Measurements from ENCODE around the gene MYT1. TPM values are rescaled to one million over a fixed set of nuclear protein-coding genes. Genes with fewer than 3 reads are reported as not detected.
"Not testable (repeated sequence)": the region's sequence is repeated elsewhere in the genome, so short reads cannot be mapped to it uniquely, and the experiment has no call there.

MYT1 gene
- total RNA-seq, 4 donors from 2014 or later, result 0.21 TPM; not detected in 3

GRCh38 chr20:64231621-64232550 is 67.6 kb downstream of the MYT1 start:
- Histone ChIP-seq H3K9me3 (no peaks in the 10 kb centered on the region), H3K27ac (no peak overlapping the region), H3K36me3 (no peaks in the 10 kb centered on the region), H3K4me3 (no peak overlapping the region), H3K4me1 (no peaks in the 10 kb centered on the region), H3K27me3 (no peaks in the 10 kb centered on the region)
- DNase-seq, result no peak
- intact Hi-C loops (cut with DNase I; ENCODE audit: low total_unique reads), result no loop called here
- TF ChIP-seq CTCF (IDR thresholded peaks at IDR 0.05), result no peak

- Histone ChIP-seq H3K4me3 (no peak overlapping the region), H3K27ac (no peak overlapping the region), H3K9me3 (no peaks in the 10 kb centered on the region), H3K4me1 (no peaks in the 10 kb centered on the region), H3K36me3 (no peaks in the 10 kb centered on the region), H3K27me3 (no peaks in the 10 kb centered on the region)
- DNase-seq, result no peak
- intact Hi-C loops (cut with DNase I; ENCODE audit: low total_unique reads), result no loop called here
- TF ChIP-seq CTCF (IDR thresholded peaks at IDR 0.05) (no peak), POLR2A (IDR thresholded peaks at IDR 0.05) (no peak)
Measured at GRCh38 chr20:64232794-64233193, 68.5 kb downstream of the MYT1 start.

- no peak for TF ChIP-seq CTCF (IDR thresholded peaks at IDR 0.05)
- TF ChIP-seq POLR2A (IDR thresholded peaks at IDR 0.05), result no peak
- no peaks in the 10 kb centered on the region for H3K4me1 ChIP-seq
- H3K4me3 ChIP-seq, result no peak overlapping the region
- H3K9me3 ChIP-seq, result no peaks in the 10 kb centered on the region
- H3K27ac ChIP-seq, result no peak overlapping the region
- intact Hi-C loops (cut with DNase I; ENCODE audit: low total_unique reads), result no loop called here
- H3K27me3 ChIP-seq, result no peaks in the 10 kb centered on the region
- no peak for DNase-seq
- no peaks in the 10 kb centered on the region for H3K36me3 ChIP-seq
Measured at GRCh38 chr20:64233725-64234124, 69.5 kb downstream of the MYT1 start.

- DNase-seq, result no peak
- intact Hi-C loops (cut with DNase I; ENCODE audit: low total_unique reads), result no loop called here
- TF ChIP-seq POLR2A (IDR thresholded peaks at IDR 0.05) (no peak), CTCF (IDR thresholded peaks at IDR 0.05) (no peak)
- no peaks in the 10 kb centered on the region for H3K9me3 ChIP-seq
- no peaks in the 10 kb centered on the region for H3K36me3 ChIP-seq
- H3K4me3 ChIP-seq, result no peak overlapping the region
- no peak overlapping the region for H3K27ac ChIP-seq
- H3K27me3 ChIP-seq, result no peaks in the 10 kb centered on the region
- no peaks in the 10 kb centered on the region for H3K4me1 ChIP-seq
Measured at GRCh38 chr20:64234291-64234791, 70.1 kb downstream of the MYT1 start.

GRCh38 chr20:64234921-64235565 is 70.8 kb downstream of the MYT1 start:
- H3K36me3 ChIP-seq; intact Hi-C loops (cut with DNase I; ENCODE audit: low total_unique reads); DNase-seq; H3K4me1 ChIP-seq; H3K27me3 ChIP-seq; H3K9me3 ChIP-seq; H3K27ac ChIP-seq; H3K4me3 ChIP-seq: not testable (repeated sequence)

All from uterus (tissue), 4 donors.